ENCODE data around the gene DYNC1LI2. TPM values are rescaled to one million over a fixed set of nuclear protein-coding genes. Genes with fewer than 3 reads are reported as not detected.

The DYNC1LI2 gene
- total RNA-seq, 1 donor from 2014 or later: 84.4 TPM

DNA sequence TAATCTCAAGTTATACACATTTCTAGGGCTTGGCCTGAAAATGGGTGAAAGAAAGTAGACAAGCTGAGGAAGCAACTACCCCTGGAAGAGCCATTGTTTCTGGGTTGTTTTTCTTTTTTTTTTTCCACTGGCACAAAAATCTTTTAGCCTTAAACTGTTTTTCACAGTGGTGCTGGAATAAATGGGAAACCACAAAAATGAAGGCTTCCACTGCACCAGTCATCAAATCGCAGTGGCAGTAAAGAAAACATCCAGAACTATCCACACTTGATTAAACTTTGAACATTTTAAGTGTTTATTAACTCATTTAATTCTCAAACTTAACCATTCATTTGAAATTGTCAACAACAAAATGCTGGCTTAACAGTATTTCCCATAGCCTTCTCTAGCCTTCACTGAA is 69.1 kb downstream of the DYNC1LI2 start:
- Mint-ChIP-seq H3K9me3 (no peaks in the 10 kb centered on the region), H3K4me3 (no peak overlapping the region), H3K4me1 (no peaks in the 10 kb centered on the region), H3K27ac (no peak overlapping the region), H3K27me3 (peaks cover 2% of the 10 kb centered on the region), H3K36me3 (ENCODE audit: low read depth) (no peaks in the 10 kb centered on the region)
- ChIA-PET CTCF (no interaction called here), POLR2A (no interaction called here)
- TF ChIP-seq, protein P1, sequence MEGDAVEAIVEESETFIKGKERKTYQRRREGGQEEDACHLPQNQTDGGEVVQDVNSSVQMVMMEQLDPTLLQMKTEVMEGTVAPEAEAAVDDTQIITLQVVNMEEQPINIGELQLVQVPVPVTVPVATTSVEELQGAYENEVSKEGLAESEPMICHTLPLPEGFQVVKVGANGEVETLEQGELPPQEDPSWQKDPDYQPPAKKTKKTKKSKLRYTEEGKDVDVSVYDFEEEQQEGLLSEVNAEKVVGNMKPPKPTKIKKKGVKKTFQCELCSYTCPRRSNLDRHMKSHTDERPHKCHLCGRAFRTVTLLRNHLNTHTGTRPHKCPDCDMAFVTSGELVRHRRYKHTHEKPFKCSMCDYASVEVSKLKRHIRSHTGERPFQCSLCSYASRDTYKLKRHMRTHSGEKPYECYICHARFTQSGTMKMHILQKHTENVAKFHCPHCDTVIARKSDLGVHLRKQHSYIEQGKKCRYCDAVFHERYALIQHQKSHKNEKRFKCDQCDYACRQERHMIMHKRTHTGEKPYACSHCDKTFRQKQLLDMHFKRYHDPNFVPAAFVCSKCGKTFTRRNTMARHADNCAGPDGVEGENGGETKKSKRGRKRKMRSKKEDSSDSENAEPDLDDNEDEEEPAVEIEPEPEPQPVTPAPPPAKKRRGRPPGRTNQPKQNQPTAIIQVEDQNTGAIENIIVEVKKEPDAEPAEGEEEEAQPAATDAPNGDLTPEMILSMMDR (IDR thresholded peaks at IDR 0.05): no peak
- intact Hi-C loops (cut with micrococcal nuclease): no loop called here
- ATAC-seq (ENCODE audit: low read depth) (no peak), DNase-seq (no peak)

DNA sequence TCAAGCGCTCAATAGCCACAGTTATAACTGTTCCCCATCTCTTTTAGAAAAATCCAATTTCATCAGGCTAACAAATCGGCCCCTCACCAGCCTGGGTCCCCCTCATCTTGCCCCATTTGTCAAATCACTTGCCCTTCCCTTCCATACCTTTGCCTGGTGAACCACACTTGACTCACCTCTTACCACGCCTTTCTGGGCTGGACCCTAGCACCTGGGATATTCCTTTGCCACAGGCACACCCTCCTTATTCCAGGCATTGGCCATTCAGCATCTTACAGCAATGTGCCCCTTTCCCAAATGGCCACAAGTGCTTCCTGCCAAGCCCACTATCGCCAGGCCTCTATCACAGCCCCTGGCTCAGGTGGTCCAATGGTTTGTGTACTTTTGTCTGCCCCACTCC is 69.7 kb downstream of the DYNC1LI2 start:
- peaks cover 2% of the 10 kb centered on the region for H3K27me3 Mint-ChIP-seq
- ChIA-PET POLR2A (no interaction called here), CTCF (no interaction called here)
- no peaks in the 10 kb centered on the region for H3K9me3 Mint-ChIP-seq
- TF ChIP-seq, protein P1 (IDR thresholded peaks at IDR 0.05): no peak
- DNase-seq (no peak), ATAC-seq (ENCODE audit: low read depth) (no peak)
- intact Hi-C loops (cut with micrococcal nuclease): no loop called here
- H3K27ac Mint-ChIP-seq: no peak overlapping the region
- H3K36me3 Mint-ChIP-seq (ENCODE audit: low read depth): no peaks in the 10 kb centered on the region
- no peak overlapping the region for H3K4me3 Mint-ChIP-seq
- no peaks in the 10 kb centered on the region for H3K4me1 Mint-ChIP-seq

DNA sequence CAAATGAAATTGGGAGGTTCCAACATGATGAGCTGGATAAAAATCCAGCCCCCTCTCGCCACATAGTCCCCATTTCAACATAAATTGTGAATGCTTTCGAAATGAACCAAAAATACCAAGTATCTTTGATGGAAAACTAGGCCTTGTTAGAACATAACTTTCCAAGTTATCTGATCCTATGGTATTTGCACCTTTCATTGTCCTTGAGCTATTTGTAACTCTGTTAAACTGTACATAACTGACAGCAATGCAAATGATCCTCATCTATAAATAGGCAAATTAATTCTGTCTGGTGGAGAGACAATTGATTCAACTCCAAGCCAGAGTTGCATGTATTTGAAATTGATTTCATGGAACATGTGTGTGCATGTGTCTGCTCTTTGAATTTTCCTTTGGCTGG is 73.1 kb downstream of the DYNC1LI2 start:
- no peak for DNase-seq
- H3K4me3 Mint-ChIP-seq: no peak overlapping the region
- intact Hi-C loops (cut with micrococcal nuclease): no loop called here
- ChIA-PET CTCF (no interaction called here), POLR2A (interaction anchor here (0.7 kb wide), 1 partner anchor 52 kb away, joined by 3 read pairs; no protein-coding TSS in a partner anchor)
- ATAC-seq (ENCODE audit: low read depth): no peak
- no peaks in the 10 kb centered on the region for H3K27me3 Mint-ChIP-seq
- TF ChIP-seq, protein P1 (IDR thresholded peaks at IDR 0.05): no peak
- H3K9me3 Mint-ChIP-seq: no peaks in the 10 kb centered on the region
- H3K36me3 Mint-ChIP-seq (ENCODE audit: low read depth): no peaks in the 10 kb centered on the region
- H3K4me1 Mint-ChIP-seq: no peaks in the 10 kb centered on the region
- no peak overlapping the region for H3K27ac Mint-ChIP-seq

DNA sequence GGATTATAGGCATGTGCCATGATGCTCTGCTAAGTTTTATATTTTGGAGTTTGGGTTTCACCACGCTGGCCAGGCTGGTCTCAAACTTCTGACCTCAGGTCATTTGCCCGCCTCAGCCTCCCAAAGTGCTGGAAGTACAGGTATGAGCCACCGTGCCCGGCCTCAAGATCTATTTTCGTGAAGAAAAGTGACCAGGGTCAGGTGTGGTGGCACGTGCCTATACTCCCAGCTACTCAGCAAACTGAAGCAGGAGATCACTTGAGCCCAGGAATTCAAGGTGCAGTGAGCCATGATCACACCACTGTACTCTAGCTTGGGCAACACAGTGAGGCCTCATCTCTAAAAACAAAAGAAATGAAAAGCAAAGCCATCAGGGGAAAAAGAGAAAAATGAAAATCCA is 73.6 kb downstream of the DYNC1LI2 start:
- Mint-ChIP-seq H3K27me3 (no peaks in the 10 kb centered on the region), H3K27ac (no peak overlapping the region), H3K36me3 (ENCODE audit: low read depth) (no peaks in the 10 kb centered on the region), H3K9me3 (no peaks in the 10 kb centered on the region), H3K4me3 (no peak overlapping the region), H3K4me1 (no peaks in the 10 kb centered on the region)
- TF ChIP-seq, protein P1 (IDR thresholded peaks at IDR 0.05): no peak
- ATAC-seq (ENCODE audit: low read depth) (no peak), DNase-seq (no peak)
- intact Hi-C loops (cut with micrococcal nuclease): no loop called here
- POLR2A ChIA-PET: no interaction called here
- CTCF ChIA-PET: no interaction called here

DNA sequence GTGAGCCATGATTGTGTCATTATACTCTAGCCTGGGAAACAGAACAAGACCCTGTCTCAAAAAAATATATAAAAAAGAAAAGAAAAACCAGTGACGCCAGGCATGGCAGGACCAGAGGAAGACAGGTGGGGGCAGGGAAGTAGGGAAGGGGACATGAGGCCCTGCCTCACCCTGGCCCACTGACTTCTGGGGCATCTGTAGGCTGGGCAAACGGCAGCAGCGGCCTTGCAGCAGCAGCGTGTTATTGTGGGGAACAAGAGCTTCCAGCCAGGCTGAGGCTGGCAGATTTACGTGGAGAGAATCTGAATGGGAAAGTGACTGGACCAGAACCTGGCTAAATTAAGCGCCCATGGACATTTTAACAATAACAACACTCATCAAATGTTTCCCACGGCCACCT is 74.2 kb downstream of the DYNC1LI2 start:
- H3K27me3 Mint-ChIP-seq: no peaks in the 10 kb centered on the region
- ChIA-PET POLR2A (no interaction called here), CTCF (no interaction called here)
- H3K27ac Mint-ChIP-seq: no peak overlapping the region
- ATAC-seq (ENCODE audit: low read depth): no peak
- no peaks in the 10 kb centered on the region for H3K36me3 Mint-ChIP-seq (ENCODE audit: low read depth)
- TF ChIP-seq, protein P1 (IDR thresholded peaks at IDR 0.05): no peak
- H3K9me3 Mint-ChIP-seq: no peaks in the 10 kb centered on the region
- intact Hi-C loops (cut with micrococcal nuclease): no loop called here
- DNase-seq: no peak
- H3K4me3 Mint-ChIP-seq: no peak overlapping the region
- no peaks in the 10 kb centered on the region for H3K4me1 Mint-ChIP-seq

All from activated B cell treated with CpG ODN at 0.5 μM for 24 hours (primary cell).